ENCODE data around the gene HPS3.
"Not testable (repeated sequence)": the region's sequence is repeated elsewhere in the genome, so short reads cannot be mapped to it uniquely, and the experiment has no call there.

Gene HPS3

DNA sequence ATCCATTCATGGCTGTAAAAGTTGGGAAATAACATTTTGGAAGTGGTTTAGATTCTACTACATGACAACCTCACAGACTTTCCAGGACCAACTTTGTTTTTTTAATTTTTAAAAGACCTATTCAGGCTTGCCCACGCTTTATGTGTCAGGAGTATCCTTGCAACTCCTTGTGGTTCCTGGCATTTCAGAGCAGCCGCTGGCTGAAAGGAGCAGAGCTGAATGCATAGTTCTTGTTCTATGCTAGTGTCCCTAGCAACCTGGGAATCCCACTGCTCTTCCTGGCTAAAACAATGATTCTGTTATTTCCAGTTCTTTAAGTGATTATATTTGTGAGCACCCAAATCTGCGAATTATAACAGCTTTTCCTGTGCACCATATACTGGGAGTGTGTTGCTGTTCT, 57.3 kb downstream of the HPS3 start:
- DNase-seq (ENCODE audit: low read depth), result no peak

DNA sequence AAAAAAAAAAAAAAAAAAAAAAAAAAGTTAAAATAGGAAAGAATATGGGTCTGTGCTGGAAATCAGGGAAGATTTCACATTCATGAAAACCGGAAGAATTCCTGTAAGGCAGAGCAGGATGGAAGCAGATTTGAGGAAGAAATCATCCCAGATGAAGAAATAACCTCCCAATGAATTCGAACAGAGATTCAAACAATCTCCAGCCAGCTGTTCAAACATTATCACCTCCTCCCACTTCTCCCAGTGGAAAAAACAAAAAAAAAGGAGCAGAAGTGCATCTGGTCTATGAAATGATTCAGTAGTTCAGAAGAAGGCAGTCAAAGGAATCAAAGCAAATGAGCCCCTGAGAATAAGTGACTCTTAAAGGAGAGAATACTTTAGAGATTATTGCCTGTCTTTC, 59.1 kb downstream of the HPS3 start:
- DNase-seq (ENCODE audit: low read depth), result peak; percentile 14

DNA sequence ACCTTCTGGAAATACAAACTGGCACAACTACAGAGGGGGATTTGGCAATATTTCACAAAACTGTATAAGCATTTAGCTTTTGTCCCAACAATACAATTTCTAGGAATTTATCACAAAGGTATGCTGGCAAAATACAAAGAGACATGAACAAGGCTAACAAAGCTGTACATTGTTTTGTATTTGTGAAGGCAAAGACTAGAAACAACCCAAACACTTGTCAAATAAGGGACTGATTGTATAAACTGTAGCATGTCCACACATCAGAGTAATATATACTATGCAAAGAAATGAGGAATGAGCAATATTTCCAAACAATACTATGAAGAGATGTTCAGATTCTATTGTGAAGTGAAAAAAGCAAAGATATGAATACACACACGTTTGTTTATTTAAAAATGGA, 65.8 kb downstream of the HPS3 start:
- no peak for DNase-seq (ENCODE audit: low read depth)

DNA sequence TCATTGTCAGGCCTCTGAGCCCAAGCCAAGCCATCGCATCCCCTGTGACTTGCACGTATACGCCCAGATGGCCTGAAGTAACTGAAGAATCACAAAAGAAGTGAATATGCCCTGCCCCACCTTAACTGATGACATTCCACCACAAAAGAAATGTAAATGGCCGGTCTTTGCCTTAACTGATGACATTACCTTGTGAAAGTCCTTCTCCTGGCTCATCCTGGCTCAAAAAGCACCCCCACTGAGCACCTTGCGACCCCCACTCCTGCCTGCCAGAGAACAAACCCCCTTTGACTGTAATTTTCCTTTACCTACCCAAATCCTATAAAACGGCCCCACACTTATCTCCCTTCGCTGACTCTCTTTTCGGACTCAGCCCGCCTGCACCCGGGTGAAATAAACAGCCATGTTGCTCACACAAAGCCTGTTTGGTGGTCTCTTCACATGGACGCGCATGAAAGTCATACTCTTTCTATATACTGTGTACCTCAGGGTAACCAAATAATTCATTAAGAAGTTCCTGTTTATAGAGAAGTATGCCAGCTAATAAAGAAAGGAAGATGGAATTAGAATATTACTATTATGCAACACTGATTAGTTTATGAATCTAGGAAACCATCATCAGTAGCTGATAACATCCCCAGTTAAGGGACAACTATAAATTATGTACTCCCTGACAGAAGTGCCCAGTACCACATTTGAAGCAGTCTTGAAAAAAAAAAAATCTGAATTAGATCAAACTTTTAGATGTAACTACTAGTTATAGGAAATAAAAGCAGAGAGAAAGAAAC, 67.6 kb downstream of the HPS3 start:
- not testable (repeated sequence) for DNase-seq (ENCODE audit: low read depth)

GRCh38 chr3:149197669-149198068, 68.2 kb downstream of the HPS3 start:
- DNase-seq (ENCODE audit: low read depth), result no peak

GRCh38 chr3:149198611-149199010, 69.2 kb downstream of the HPS3 start:
- DNase-seq (ENCODE audit: low read depth), result no peak

- no peak for DNase-seq (ENCODE audit: low read depth)
Observed at GRCh38 chr3:149199474-149199873, 70.0 kb downstream of the HPS3 start.

DNA sequence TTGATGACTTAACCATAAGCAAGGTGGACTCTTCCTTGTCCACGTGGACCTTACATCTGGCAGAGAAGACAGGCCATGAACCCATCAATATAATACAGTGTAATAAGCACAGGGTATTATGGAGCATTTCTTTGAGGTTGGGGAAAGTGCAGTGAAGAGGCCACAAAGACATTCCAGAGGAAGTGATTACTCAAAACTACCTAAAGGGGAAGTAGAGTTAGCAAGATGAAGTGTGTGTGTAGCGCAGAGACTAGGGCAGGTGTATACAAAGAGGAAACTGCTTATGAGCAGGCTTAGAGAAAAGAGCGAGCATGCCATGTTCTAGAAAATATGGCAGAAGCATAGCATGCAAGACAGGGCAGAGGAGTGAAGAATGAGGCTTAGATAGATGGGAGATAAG, 74.3 kb downstream of the HPS3 start:
- no peak for DNase-seq (ENCODE audit: low read depth)

- DNase-seq (ENCODE audit: low read depth), result no peak
Observed at GRCh38 chr3:149204390-149204991, 75.1 kb downstream of the HPS3 start.

GRCh38 chr3:149207475-149207874, 78.0 kb downstream of the HPS3 start:
- DNase-seq (ENCODE audit: low read depth), result no peak

DNA sequence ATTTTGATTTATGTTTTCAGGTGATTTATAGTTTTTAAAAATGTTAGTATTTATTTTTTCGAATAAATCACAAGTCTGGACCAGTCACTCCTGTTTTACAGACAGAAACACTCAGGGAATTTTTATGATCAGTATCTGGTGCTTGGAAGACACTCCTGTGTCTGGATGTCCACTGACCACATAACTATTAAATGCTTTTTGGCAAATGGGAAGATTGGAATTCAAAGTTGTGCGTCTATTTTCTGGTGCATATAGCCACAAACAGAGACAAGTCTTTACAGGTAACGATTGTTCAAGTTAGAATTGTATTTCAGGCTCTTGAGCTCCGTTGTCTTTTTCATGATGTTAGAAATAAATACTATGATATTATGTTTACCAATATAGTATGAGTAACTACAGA, 80.0 kb downstream of the HPS3 start:
- no peak for DNase-seq (ENCODE audit: low read depth)

GRCh38 chr3:149212386-149212785, 82.9 kb downstream of the HPS3 start:
- no peak for DNase-seq (ENCODE audit: low read depth)

DNA sequence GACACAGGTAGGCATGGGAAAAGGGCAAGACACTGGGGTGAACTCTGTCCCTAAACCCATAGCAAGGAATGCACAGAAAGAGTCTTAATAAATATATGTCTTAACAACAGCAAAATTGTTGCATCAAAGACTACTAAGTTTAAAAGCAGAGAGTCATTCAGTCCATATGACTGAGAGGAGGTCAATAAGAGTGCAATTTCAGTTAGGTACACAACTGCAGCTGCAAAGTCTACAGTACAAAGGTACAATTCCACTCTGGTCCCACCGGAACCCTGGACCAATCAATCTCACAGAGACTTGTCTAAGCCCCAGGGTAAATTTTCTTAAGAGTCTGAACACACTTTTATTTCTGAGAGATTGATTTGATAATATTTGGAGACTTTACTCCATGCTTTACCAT, 85.3 kb downstream of the HPS3 start:
- DNase-seq (ENCODE audit: low read depth), result no peak

GRCh38 chr3:149215515-149215914, 86.1 kb downstream of the HPS3 start:
- DNase-seq (ENCODE audit: low read depth), result no peak

DNA sequence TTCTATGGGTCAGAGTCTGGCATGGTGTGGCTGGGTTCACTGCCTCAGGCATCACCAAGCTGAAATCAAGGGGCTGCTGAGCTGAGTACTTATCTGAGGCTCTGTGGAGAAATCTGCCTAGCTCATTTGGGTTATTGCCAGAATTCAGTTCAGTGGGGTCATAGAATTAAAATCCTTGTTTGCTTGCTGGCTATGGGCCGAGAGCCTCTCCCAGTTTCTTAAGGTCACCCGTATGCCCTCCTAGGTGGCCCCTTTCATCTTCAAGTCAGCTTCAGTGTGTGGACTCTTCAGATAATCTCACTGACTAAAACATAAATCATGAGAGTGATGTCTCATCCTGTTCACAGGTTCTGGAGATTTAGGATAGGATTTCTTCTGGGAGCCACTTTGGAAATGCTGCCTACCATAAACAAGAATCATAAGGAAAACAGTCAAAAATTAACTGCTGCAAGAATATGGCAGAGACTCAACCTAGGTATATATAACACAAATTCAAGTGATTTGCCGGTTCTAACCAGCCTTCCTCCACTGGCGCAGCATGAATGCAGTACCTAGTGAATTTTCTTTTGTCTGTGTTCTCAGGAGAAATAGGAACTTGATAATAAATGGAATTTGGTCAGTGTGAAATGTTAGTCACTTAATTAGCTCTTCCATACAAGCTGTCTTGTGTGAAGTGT, 86.9 kb downstream of the HPS3 start:
- DNase-seq (ENCODE audit: low read depth), result no peak

DNA sequence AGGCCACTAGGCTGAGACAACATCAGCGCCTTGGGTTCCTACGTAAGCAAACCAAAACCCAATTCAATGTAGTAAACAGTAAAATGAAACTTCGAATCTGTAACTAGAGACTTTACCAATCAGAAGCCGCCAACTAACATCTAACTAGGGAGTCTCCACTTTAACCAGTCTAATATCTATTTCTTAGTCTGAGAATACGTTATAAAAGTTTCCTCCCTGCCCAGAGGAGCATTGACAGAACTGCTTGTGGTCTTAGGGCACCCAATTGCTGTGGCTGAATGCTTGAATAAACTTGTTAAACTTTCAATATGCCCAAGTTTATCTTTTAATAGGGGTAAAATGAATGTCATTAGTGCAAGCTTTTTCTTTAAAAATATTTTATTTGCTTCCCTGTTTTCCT, 87.9 kb downstream of the HPS3 start:
- DNase-seq (ENCODE audit: low read depth), result no peak

GRCh38 chr3:149219380-149220121, 90.1 kb downstream of the HPS3 start:
- DNase-seq (ENCODE audit: low read depth), result not testable (repeated sequence)

- DNase-seq (ENCODE audit: low read depth), result no peak
Observed at GRCh38 chr3:149221783-149222517, 92.5 kb downstream of the HPS3 start, which contains the start of gene CP. Gene CP (minus strand): TSS chr3:149221829. CDS start chr3:149221792, 37 bp downstream.
